ENCODE results near the gene MAPKBP1. TPM values are rescaled to one million over a fixed set of nuclear protein-coding genes. Genes with fewer than 3 reads are reported as not detected.

Gene MAPKBP1
- total and polyA plus RNA-seq, 11 donors: 6.3 to 20.5 (median 14.8) TPM

GRCh38 chr15:41849204-41849603, 74.9 kb downstream of the MAPKBP1 start:
- Histone ChIP-seq H3K4me3 (no peak overlapping the region), H3K36me3 (peaks cover 0 to 50% (median 39%) of the 10 kb centered on the region in 9 donors), H3K4me1 (no peaks in the 10 kb centered on the region), H3K9me3 (no peaks in the 10 kb centered on the region), H3K27me3 (no peaks in the 10 kb centered on the region), H3K27ac (no peak overlapping the region)
- 85 to 94% (median 90%) methylated on average over 5 to 6 of the region's 6 CpGs for WGBS, 4 donors
- ATAC-seq (no peak), DNase-seq (no peak)
- TF ChIP-seq, protein P1, sequence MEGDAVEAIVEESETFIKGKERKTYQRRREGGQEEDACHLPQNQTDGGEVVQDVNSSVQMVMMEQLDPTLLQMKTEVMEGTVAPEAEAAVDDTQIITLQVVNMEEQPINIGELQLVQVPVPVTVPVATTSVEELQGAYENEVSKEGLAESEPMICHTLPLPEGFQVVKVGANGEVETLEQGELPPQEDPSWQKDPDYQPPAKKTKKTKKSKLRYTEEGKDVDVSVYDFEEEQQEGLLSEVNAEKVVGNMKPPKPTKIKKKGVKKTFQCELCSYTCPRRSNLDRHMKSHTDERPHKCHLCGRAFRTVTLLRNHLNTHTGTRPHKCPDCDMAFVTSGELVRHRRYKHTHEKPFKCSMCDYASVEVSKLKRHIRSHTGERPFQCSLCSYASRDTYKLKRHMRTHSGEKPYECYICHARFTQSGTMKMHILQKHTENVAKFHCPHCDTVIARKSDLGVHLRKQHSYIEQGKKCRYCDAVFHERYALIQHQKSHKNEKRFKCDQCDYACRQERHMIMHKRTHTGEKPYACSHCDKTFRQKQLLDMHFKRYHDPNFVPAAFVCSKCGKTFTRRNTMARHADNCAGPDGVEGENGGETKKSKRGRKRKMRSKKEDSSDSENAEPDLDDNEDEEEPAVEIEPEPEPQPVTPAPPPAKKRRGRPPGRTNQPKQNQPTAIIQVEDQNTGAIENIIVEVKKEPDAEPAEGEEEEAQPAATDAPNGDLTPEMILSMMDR (IDR thresholded peaks at IDR 0.05): no peak
- TF ChIP-seq POLR2A (IDR thresholded peaks at IDR 0.05): no peak
- intact Hi-C loops (cut with DNase I): no loop called here

GRCh38 chr15:41849861-41850260, 75.6 kb downstream of the MAPKBP1 start:
- H3K36me3 ChIP-seq: peaks cover 0 to 44% (median 32%) of the 10 kb centered on the region in 9 donors
- DNase-seq (no peak), ATAC-seq (no peak)
- intact Hi-C loops (cut with DNase I): no loop called here
- H3K9me3 ChIP-seq: no peaks in the 10 kb centered on the region
- H3K27me3 ChIP-seq: no peaks in the 10 kb centered on the region
- no peak overlapping the region for H3K27ac ChIP-seq
- H3K4me3 ChIP-seq: no peak overlapping the region
- 78 to 87% (median 81%) methylated on average over 6 to 8 of the region's 8 CpGs for WGBS, 4 donors
- TF ChIP-seq, protein P1 (IDR thresholded peaks at IDR 0.05): no peak
- no peak for TF ChIP-seq POLR2A (IDR thresholded peaks at IDR 0.05)
- no peaks in the 10 kb centered on the region for H3K4me1 ChIP-seq

- no peaks in the 10 kb centered on the region for H3K9me3 ChIP-seq
- DNase-seq: no peak
- WGBS, 4 donors: 73 to 81% (median 77%) methylated on average over 16 of the region's 16 CpGs
- no peak for TF ChIP-seq POLR2A (IDR thresholded peaks at IDR 0.05)
- H3K27me3 ChIP-seq: peaks cover 0 to 4% (median 0%) of the 10 kb centered on the region in 9 donors
- intact Hi-C loops (cut with DNase I): no loop called here
- H3K4me1 ChIP-seq: no peaks in the 10 kb centered on the region
- H3K36me3 ChIP-seq: peaks cover 0 to 36% (median 27%) of the 10 kb centered on the region in 9 donors
- no peak overlapping the region for H3K27ac ChIP-seq
- H3K4me3 ChIP-seq: no peak overlapping the region
- ATAC-seq: no peak
Observed at GRCh38 chr15:41850482-41851166, 76.3 kb downstream of the MAPKBP1 start.

DNA sequence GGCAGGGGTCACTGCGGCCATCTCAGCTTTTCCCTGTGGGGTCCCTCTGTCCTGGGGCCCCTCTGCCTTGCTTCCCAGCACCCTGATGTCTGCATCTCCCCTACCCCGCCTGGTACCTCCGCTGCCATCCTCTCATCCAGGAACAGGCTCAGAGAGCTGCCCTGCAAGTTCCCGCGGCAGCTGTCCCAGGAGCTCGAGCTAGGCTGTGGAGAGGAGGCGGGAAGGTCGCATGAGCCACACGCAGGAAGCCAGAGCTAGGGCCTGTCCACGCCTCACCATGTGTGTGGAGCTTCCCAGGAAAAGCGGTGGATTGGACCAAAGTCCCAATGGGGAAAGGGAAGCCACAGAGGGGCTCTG, 76.9 kb downstream of the MAPKBP1 start:
- intact Hi-C loops (cut with DNase I): no loop called here
- TF ChIP-seq POLR2A (IDR thresholded peaks at IDR 0.05): no peak
- TF ChIP-seq, protein P1 (IDR thresholded peaks at IDR 0.05): no peak
- H3K27me3 ChIP-seq: peaks cover 0 to 4% (median 0%) of the 10 kb centered on the region in 9 donors
- no peak overlapping the region for H3K4me3 ChIP-seq
- DNase-seq (no peak), ATAC-seq (no peak)
- peaks cover 0 to 31% (median 25%) of the 10 kb centered on the region in 9 donors for H3K36me3 ChIP-seq
- H3K9me3 ChIP-seq: no peaks in the 10 kb centered on the region
- 53 to 63% (median 57%) methylated on average over 10 to 11 of the region's 11 CpGs for WGBS, 4 donors
- H3K27ac ChIP-seq: no peak overlapping the region
- H3K4me1 ChIP-seq: no peaks in the 10 kb centered on the region

Data from heart left ventricle (tissue), 16 donors.